Dendritic cell treated with granulocyte-macrophage colony-stimulating factor and Interleukin-4, amounts not matched to agents 40 ng/mL and 50 ng/mL, for 4 days (primary cell): ENCODE results near the gene ALDH7A1.
A peak's percentile ranks its signal among the peaks of the same experiment; 100 is the strongest.
"Not testable (repeated sequence)": the region's sequence is repeated elsewhere in the genome, so short reads cannot be mapped to it uniquely, and the experiment has no call there.

Experiments
- H3K27ac Mint-ChIP-seq: one replicate; pipeline ENCODE4 v1.8.0; 2022; ENCODE audit warnings: mild to moderate bottlenecking, mixed read lengths
- H3K27me3 Mint-ChIP-seq: one replicate; pipeline ENCODE4 v1.8.0; 2022; ENCODE audit warnings: mild to moderate bottlenecking, mixed read lengths
- H3K36me3 Mint-ChIP-seq: one replicate; pipeline ENCODE4 v1.8.0; 2022; ENCODE audit warnings: low read depth, mixed read lengths
- H3K4me1 Mint-ChIP-seq: one replicate; pipeline ENCODE4 v1.8.0; 2022; ENCODE audit warnings: low read depth, mixed read lengths
- H3K4me3 Mint-ChIP-seq: one replicate; pipeline ENCODE4 v1.8.0; 2022; ENCODE audit warnings: mild to moderate bottlenecking, moderate library complexity, mixed read lengths
- H3K9me3 Mint-ChIP-seq: one replicate; pipeline ENCODE4 v1.8.0; 2022; ENCODE audit warnings: mixed read lengths
- intact Hi-C: fragments of 100-400 bp; cut with micrococcal nuclease; formaldehyde crosslinking; loops from one replicate; pipeline ENCODE4 v1.15.0; 2022

ALDH7A1 gene

DNA sequence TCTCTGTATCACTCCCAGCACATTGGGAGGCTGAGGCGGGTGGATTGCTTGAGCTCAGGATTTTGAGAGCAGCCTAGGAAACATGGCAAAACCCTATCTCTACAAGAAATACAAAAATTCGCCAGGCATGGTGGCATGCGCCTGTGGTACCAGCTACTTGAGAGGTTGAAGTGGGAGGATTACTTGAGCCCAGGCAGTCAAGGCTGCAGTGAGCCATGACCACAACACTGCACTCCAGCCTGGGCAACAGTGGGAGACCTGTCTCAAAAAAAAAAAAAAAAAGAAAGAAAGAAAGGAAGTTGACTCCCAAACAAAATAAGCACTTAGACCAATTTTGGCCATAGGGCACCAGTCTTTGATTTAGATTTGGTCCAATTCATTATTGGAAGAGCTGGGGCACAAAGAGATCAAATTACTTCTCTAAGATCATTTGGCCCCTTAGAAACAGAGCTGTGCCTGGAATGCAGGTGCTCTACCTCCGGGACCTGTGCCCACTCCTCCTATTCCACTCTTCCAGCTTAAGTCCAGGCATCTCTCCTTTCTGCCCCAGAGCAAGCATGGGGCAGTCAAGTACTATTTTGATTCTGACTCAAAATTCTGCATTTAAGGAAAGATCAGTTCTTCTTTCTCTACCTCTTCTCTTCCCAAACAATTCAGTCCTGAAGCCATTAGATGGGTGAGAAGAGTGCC lies 59.0 kb downstream of the ALDH7A1 start:
- intact Hi-C loops: no loop called here
- H3K27ac Mint-ChIP-seq: no peak overlapping the region
- H3K4me1 Mint-ChIP-seq: no peaks in the 10 kb centered on the region

DNA sequence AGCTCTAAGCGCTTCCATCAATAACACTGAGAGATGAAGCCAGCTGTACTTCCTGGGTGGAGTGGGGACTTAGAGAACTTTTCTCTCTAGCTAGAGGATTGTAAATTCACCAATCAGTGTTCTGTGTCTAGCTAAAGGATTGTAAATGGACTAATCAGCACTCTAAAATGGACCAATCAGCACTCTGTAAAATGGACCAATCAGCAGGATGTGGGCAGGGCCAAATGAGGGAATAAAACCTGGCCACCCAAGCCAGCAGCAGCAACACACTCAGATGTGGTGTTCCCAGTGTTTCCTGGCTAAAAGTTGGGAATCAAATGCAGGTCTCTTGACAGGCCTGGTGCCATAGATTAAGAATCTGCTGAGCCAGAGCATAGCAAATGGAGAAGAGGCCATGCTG lies 60.5 kb downstream of the ALDH7A1 start:
- H3K36me3 Mint-ChIP-seq: no peaks in the 10 kb centered on the region
- no peak overlapping the region for H3K4me3 Mint-ChIP-seq
- intact Hi-C loops: no loop called here
- H3K27me3 Mint-ChIP-seq: no peaks in the 10 kb centered on the region
- no peaks in the 10 kb centered on the region for H3K9me3 Mint-ChIP-seq
- H3K27ac Mint-ChIP-seq: no peak overlapping the region
- H3K4me1 Mint-ChIP-seq: no peaks in the 10 kb centered on the region

More for the DNA sequence above, 59.0 kb downstream of the ALDH7A1 start:
- H3K9me3 Mint-ChIP-seq: no peaks in the 10 kb centered on the region
- no peak overlapping the region for H3K4me3 Mint-ChIP-seq
- no peaks in the 10 kb centered on the region for H3K27me3 Mint-ChIP-seq
- H3K36me3 Mint-ChIP-seq: no peaks in the 10 kb centered on the region

DNA sequence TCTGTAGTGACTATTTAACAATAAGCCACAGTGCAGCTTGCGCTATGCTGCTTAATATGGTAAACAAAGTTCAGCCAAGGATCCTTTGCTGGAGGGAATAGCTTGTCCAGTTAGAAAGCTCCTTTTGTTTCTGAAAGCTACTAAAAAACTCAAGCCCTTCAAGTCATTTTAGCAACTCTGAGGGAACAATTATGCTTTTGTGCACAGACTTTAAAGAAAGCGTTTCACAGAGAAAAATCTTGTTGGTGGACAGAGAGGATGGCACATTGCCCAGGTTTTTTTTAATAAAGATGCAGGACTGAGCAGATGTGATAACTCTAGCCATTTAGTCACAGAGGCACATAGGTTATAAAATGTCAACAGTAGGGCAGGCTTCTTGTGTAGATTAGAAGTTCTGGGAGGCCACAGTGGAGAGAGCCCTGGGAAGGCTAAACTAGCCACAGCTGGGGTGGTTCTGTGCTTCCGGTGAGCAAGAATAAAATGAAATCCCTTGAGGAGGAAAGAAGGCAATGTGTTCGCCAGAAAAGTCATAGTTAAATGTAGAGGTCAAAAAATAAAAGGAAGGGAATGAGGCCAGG lies 63.4 kb downstream of the ALDH7A1 start:
- Mint-ChIP-seq H3K4me3 (no peak overlapping the region), H3K27me3 (no peaks in the 10 kb centered on the region), H3K4me1 (no peaks in the 10 kb centered on the region), H3K27ac (no peak overlapping the region), H3K36me3 (no peaks in the 10 kb centered on the region), H3K9me3 (no peaks in the 10 kb centered on the region)
- intact Hi-C loops: no loop called here

DNA sequence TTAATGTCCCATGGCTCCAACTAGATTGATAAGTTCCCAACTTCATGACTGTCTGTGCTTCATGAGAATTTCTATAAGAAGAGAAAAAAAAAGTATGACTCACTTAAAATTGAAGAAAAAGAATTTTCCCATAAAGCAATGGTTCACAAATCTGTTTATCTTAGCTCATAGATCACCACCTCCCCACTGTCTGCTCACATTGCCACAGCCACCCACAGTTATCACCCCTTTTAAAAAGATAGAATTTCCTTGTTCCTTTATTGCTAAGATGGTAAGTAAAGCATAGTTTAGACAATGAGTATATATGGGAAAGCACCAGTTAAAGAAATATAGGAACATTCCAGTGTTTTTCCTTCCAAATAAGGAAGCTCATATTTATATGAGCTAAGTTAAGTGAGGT lies 67.1 kb downstream of the ALDH7A1 start:
- Mint-ChIP-seq H3K36me3 (no peaks in the 10 kb centered on the region), H3K4me1 (peaks cover 9% of the 10 kb centered on the region), H3K9me3 (no peaks in the 10 kb centered on the region), H3K27me3 (no peaks in the 10 kb centered on the region), H3K27ac (no peak overlapping the region), H3K4me3 (no peak overlapping the region)
- intact Hi-C loops: no loop called here

- peaks cover 9% of the 10 kb centered on the region for H3K4me1 Mint-ChIP-seq
- H3K4me3 Mint-ChIP-seq: no peak overlapping the region
- no peak overlapping the region for H3K27ac Mint-ChIP-seq
These were observed 67.9 kb downstream of the ALDH7A1 start for GRCh38 chr5:126527158-126527557.

DNA sequence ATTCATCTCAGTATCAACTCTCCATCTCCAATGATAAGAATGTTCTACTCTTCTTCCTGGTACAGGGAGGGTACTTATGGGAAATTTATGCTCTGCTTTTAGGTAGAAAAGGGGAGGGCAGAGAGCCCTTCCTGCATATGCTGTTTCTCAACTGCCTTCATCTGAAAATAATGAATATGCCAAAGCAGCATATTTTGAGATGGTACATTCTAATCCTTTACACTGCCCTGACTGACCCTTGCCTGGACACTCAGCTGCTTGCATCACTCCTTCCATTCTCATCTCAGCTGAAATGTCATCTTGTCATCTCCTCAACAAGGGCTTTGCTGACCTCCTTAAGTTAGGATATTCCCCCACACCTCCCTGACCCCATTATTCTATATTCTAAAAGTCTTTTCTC lies 68.5 kb downstream of the ALDH7A1 start:
- Mint-ChIP-seq H3K27me3 (no peaks in the 10 kb centered on the region), H3K27ac (no peak overlapping the region)
- intact Hi-C loops: no loop called here

More at GRCh38 chr5:126527158-126527557, 67.9 kb downstream of the ALDH7A1 start:
- Mint-ChIP-seq H3K27me3 (no peaks in the 10 kb centered on the region), H3K9me3 (no peaks in the 10 kb centered on the region), H3K36me3 (no peaks in the 10 kb centered on the region)
- intact Hi-C loops: no loop called here

GRCh38 chr5:126525630-126526245 lies 69.3 kb downstream of the ALDH7A1 start:
- Mint-ChIP-seq H3K9me3 (no peaks in the 10 kb centered on the region), H3K27me3 (no peaks in the 10 kb centered on the region), H3K27ac (peak overlapping the region; percentile 55), H3K4me1 (peaks cover 9% of the 10 kb centered on the region), H3K36me3 (no peaks in the 10 kb centered on the region), H3K4me3 (peak overlapping the region; percentile 11)
- intact Hi-C loops: no loop called here

More for the DNA sequence above, 68.5 kb downstream of the ALDH7A1 start:
- Mint-ChIP-seq H3K9me3 (no peaks in the 10 kb centered on the region), H3K36me3 (no peaks in the 10 kb centered on the region), H3K4me1 (peaks cover 9% of the 10 kb centered on the region), H3K4me3 (no peak overlapping the region)

- Mint-ChIP-seq H3K27me3 (no peaks in the 10 kb centered on the region), H3K4me3 (no peak overlapping the region), H3K36me3 (no peaks in the 10 kb centered on the region), H3K9me3 (no peaks in the 10 kb centered on the region), H3K4me1 (peaks cover 17% of the 10 kb centered on the region), H3K27ac (no peak overlapping the region)
- intact Hi-C loops: no loop called here
These were observed 71.1 kb downstream of the ALDH7A1 start for GRCh38 chr5:126523818-126524510.

DNA sequence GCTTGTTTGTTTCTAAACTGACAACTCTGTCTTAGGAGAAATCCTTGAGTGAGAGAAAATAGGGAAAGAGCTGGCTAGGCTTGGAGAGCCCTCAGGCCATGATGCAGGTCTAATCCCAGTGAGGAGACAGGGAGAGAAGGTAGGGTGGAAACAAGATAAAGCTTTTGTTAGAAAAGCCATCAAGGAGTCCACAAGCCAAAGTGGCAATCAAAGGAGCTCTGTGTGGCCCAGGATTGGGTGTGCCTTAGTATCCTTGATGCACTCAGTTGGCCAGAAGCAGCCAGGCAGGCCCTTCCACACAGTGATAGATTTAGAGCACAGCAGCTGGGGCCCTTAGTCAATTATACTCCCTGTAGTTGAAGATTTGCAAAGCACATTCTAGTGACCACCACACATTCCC lies 73.9 kb downstream of the ALDH7A1 start:
- H3K27me3 Mint-ChIP-seq: no peaks in the 10 kb centered on the region
- H3K27ac Mint-ChIP-seq: no peak overlapping the region
- H3K4me3 Mint-ChIP-seq: no peak overlapping the region
- peaks cover 17% of the 10 kb centered on the region for H3K4me1 Mint-ChIP-seq
- H3K9me3 Mint-ChIP-seq: no peaks in the 10 kb centered on the region
- no peaks in the 10 kb centered on the region for H3K36me3 Mint-ChIP-seq
- intact Hi-C loops: no loop called here

DNA sequence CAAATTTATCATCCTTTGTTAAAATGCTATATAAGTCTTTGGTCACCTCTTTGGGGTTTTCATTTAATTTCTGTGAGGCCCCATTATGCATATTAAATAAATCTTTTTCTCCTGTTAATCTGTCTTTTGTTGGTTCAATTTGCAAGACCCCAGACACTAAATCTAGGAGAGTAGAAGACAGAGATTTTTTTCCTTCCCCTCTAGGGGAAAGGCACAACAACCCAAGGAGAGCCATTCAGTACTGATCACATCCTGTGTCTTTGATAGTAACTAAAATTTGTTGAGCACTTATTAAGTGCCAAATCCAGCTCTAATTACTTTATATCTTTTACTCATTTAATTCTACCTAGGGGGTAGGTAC lies 74.4 kb downstream of the ALDH7A1 start:
- Mint-ChIP-seq H3K27ac (no peak overlapping the region), H3K4me3 (no peak overlapping the region), H3K36me3 (no peaks in the 10 kb centered on the region), H3K4me1 (peaks cover 11% of the 10 kb centered on the region), H3K9me3 (no peaks in the 10 kb centered on the region), H3K27me3 (no peaks in the 10 kb centered on the region)
- intact Hi-C loops: no loop called here

DNA sequence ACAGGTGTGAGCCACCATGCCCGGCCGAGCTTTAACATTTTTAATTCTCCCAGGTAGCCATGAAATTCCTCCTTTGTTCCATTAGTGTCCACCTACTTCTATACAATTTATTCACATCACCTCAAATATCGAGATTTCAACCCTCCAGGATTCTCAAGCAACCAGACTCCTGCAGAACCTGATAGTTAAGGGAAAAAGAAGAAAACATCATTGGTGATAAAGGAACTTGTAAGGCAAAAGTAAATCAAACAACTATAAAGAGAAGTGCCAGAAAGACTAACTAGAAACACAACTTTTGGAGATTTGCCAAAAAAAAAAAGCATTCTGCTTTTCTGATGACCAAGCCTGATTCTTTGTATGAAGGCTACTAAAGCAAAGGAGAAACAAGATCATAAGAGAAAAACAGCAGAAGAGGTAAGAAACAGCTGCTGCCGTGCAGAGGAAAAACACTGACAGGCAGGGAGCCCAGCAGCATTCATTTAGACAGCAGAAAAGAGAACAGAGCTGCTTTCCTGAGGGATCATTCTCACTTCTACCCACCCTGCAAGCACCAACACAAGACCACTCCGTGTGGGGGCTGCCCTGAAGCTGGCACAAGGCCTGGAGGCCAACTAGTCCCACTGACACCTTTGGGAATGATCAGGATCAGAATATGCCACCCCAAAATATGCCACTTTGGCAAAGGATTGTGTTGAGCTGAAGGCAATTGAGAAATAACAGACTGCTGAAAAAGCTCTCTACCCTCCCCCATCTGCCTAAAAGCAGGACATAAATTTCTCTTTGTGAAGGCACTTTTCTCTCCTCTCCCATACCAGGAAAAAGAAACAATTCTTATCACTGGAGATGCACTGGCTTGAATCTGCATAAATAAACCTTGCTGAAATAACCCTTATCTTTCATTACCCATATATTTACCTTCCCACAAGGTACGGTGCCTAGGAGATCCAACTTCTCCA lies 75.1 kb downstream of the ALDH7A1 start:
- no peaks in the 10 kb centered on the region for H3K36me3 Mint-ChIP-seq
- no peaks in the 10 kb centered on the region for H3K9me3 Mint-ChIP-seq
- H3K4me3 Mint-ChIP-seq: no peak overlapping the region
- no peak overlapping the region for H3K27ac Mint-ChIP-seq
- intact Hi-C loops: no loop called here
- no peaks in the 10 kb centered on the region for H3K27me3 Mint-ChIP-seq
- H3K4me1 Mint-ChIP-seq: peaks cover 8% of the 10 kb centered on the region

DNA sequence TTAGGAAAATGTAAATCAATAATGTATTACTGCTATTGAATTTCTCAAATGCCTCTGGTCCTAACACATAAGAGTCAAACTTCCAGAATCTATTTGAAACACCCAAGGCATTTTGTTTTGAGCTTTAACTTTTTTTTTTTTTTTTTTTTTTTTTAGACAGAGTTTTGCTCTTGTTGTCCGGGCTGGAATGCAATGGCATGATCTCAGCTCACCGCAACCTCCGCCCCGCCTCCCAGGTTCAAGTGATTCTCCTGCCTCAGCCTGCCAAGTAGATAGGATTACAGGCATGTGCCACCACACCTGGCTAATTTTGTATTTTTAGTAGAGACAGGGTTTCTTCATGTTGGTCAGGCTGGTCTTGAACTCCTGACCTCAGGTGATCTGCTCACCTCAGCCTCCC lies 75.8 kb downstream of the ALDH7A1 start:
- H3K4me3 Mint-ChIP-seq, H3K27ac Mint-ChIP-seq, H3K36me3 Mint-ChIP-seq, H3K9me3 Mint-ChIP-seq, H3K4me1 Mint-ChIP-seq, H3K27me3 Mint-ChIP-seq, intact Hi-C loops: not testable (repeated sequence)

- Mint-ChIP-seq H3K4me1 (peaks cover 8% of the 10 kb centered on the region), H3K9me3 (no peaks in the 10 kb centered on the region), H3K4me3 (no peak overlapping the region), H3K36me3 (no peaks in the 10 kb centered on the region), H3K27me3 (no peaks in the 10 kb centered on the region), H3K27ac (no peak overlapping the region)
- intact Hi-C loops: no loop called here
These were observed 78.2 kb downstream of the ALDH7A1 start for GRCh38 chr5:126516852-126517251.
